DND-41 (cell line): ENCODE results near the gene CELSR1.

Experiments
- ATAC-seq: fragments of 200-7000 bp; cut with Tn5 transposase; 3 replicates; pipeline ENCODE4 v1.9.1; 2021; ENCODE audit warnings: low read depth; ENCODE audit not compliant: insufficient read depth
- DNase-seq: peaks from one replicate; pipeline ENCODE4 v3.0.0-alpha.2; 2020
- H2AFZ ChIP-seq: 2 replicates; pipeline ENCODE4 v1.6.0; 2012; ENCODE audit warnings: low read depth, low read length
- H3K27ac ChIP-seq: 2 replicates; pipeline ENCODE4 v1.5.1; 2012; ENCODE audit warnings: low read length, inconsistent platforms
- H3K27me3 ChIP-seq: fragments of 200-600 bp; sonication (generic); 2 replicates; pipeline ENCODE4 v1.6.0; 2012; ENCODE audit warnings: low read length, mild to moderate bottlenecking, inconsistent platforms; ENCODE audit not compliant: insufficient read depth, poor library complexity
- H3K36me3 ChIP-seq: 2 replicates; pipeline ENCODE4 v1.5.1; 2012; ENCODE audit warnings: low read length, inconsistent platforms; ENCODE audit not compliant: insufficient read depth
- H3K4me1 ChIP-seq: 2 replicates; pipeline ENCODE4 v1.5.1; 2012; ENCODE audit warnings: mild to moderate bottlenecking, low read length; ENCODE audit not compliant: insufficient read depth
- H3K4me2 ChIP-seq: 2 replicates; pipeline ENCODE4 v1.6.0; 2012; ENCODE audit warnings: mild to moderate bottlenecking, moderate library complexity, low read length, inconsistent platforms; ENCODE audit not compliant: insufficient read depth
- H3K4me3 ChIP-seq, 2 experiments: fragments of 200-600 bp in 1 of 2; shearing (Covaris generic) in 1 of 2; 2 replicates each; pipeline ENCODE4 v1.5.1; 2012 to 2016; ENCODE audit warnings: inconsistent platforms in 2 of 2, low read length in 2 of 2, mild to moderate bottlenecking in 2 of 2, low read depth in 1 of 2, moderate library complexity in 1 of 2
- H3K79me2 ChIP-seq: 2 replicates; pipeline ENCODE4 v1.6.0; 2012; ENCODE audit warnings: low read length, inconsistent platforms; ENCODE audit not compliant: insufficient read depth
- H3K9ac ChIP-seq: 2 replicates; pipeline ENCODE4 v1.6.0; 2012; ENCODE audit warnings: low read depth, mild to moderate bottlenecking, inconsistent platforms, low read length, moderate library complexity
- H3K9me3 ChIP-seq: 2 replicates; pipeline ENCODE4 v1.5.1; 2012; ENCODE audit warnings: low read length, moderate library complexity, mild to moderate bottlenecking, inconsistent platforms; ENCODE audit not compliant: insufficient read depth, severe bottlenecking
- H4K20me1 ChIP-seq: 2 replicates; pipeline ENCODE4 v1.6.0; 2012; ENCODE audit warnings: low read length; ENCODE audit not compliant: insufficient read depth
- EZH2 ChIP-seq: IDR thresholded peaks from 3 replicates; pipeline ENCODE4 v1.6.1; 2012; ENCODE audit warnings: borderline replicate concordance, low read depth, mild to moderate bottlenecking, moderate library complexity, low read length, inconsistent platforms; ENCODE audit not compliant: severe bottlenecking
- TF ChIP-seq, protein P1 (sequence below): IDR thresholded peaks from 2 replicates; pipeline ENCODE4 v1.5.1; 2012; ENCODE audit warnings: borderline replicate concordance, low read length, moderate library complexity, mild to moderate bottlenecking; ENCODE audit not compliant: poor library complexity, severe bottlenecking; ENCODE audit errors: extremely low read depth

Gene CELSR1

DNA sequence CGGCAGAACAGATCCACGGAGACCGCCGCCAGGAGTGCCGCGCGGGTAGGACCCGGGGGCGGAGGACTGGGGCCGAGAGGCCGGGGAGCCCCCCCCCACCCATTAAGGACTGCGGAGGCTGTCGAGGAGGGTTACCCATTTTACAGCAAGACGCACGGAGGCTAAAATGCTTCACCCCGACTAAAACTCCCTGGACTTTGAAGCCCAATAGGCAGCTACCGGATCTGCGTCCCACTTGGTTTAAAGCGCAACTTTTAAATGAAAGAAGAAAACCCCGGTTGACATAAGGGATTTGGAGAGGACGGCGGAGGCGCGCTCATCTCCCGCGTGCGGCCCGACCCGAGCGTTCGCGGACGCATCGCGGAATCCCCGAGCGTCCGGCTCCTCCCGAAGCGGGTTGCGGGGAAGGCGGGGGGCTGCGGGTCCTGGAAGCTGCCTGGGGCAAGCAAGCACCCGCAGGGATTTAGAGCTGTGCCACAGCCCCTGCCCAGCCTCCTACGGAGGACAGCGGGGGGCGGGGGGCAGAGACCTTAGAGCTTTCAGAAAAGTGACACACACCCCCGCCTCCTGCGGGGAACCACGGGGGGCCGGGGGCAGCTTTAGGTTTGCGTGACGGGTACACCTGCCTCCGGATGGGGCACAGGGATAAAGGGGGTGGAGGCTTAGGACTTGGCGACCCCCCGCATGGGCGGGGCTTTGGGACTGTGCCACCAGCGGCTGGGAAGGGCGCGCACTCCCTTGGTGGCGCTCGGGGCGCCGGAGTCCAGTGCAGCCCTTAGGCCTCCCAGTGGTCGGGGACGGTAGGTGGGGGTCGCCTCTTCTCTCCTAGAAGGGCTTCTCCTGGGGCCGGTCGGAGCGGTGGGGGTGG is 760 bp upstream of the CELSR1 start:
- Histone ChIP-seq H3K27me3 (no peaks in the 10 kb centered on the region), H3K4me1 (no peaks in the 10 kb centered on the region), H3K4me3 (no peak overlapping the region), H3K4me2 (no peak overlapping the region), H2AFZ (no peak overlapping the region), H3K9me3 (no peaks in the 10 kb centered on the region), H4K20me1 (no peaks in the 10 kb centered on the region), H3K79me2 (no peaks in the 10 kb centered on the region), H3K36me3 (no peaks in the 10 kb centered on the region), H3K27ac (no peak overlapping the region), H3K9ac (no peak overlapping the region)
- DNase-seq (no peak), ATAC-seq (no peak)
- TF ChIP-seq EZH2: no peak
- TF ChIP-seq, protein P1, sequence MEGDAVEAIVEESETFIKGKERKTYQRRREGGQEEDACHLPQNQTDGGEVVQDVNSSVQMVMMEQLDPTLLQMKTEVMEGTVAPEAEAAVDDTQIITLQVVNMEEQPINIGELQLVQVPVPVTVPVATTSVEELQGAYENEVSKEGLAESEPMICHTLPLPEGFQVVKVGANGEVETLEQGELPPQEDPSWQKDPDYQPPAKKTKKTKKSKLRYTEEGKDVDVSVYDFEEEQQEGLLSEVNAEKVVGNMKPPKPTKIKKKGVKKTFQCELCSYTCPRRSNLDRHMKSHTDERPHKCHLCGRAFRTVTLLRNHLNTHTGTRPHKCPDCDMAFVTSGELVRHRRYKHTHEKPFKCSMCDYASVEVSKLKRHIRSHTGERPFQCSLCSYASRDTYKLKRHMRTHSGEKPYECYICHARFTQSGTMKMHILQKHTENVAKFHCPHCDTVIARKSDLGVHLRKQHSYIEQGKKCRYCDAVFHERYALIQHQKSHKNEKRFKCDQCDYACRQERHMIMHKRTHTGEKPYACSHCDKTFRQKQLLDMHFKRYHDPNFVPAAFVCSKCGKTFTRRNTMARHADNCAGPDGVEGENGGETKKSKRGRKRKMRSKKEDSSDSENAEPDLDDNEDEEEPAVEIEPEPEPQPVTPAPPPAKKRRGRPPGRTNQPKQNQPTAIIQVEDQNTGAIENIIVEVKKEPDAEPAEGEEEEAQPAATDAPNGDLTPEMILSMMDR: no peak

DNA sequence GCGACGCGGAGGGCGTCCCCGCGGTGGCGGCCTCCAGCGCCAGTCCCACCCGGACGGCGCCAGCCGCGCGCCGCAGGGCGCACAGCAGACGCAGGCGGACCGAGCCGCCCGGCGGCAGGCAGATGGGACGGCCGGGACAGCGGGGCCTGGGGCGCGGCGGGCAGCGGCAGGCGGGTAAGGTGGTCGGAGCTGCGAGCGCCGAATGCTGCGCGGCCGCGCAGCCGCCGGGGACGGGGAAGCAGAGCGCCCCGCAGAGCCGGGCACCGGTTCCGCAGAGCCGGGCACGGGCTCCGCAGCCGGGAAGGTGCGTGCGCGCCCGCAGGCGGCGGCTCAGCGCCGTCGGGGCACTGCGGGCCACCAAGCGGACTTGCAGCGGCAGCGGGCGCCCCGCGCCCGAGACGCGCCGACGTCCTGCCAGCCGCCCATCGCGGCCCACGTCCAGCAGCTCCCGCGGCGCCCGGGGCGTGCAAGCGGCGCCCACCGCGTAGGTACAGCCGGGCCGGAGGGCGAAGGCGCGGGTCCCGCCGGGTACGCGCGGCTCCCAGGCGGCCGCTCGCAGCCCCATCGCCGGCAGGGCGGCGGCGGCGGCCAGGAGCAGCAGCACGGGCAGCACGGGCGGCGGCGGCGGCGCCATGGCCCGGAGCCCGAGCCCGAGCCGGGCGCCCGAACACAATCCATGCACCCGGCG is 739 bp downstream of the CELSR1 start:
- H3K4me2 ChIP-seq: no peak overlapping the region
- H3K4me3 ChIP-seq: no peak overlapping the region
- no peak for DNase-seq
- no peaks in the 10 kb centered on the region for H3K9me3 ChIP-seq
- no peak overlapping the region for H3K27ac ChIP-seq
- H4K20me1 ChIP-seq: no peaks in the 10 kb centered on the region
- H3K27me3 ChIP-seq: no peaks in the 10 kb centered on the region
- TF ChIP-seq EZH2: no peak
- TF ChIP-seq, protein P1: no peak
- no peaks in the 10 kb centered on the region for H3K4me1 ChIP-seq
- no peak overlapping the region for H2AFZ ChIP-seq
- H3K36me3 ChIP-seq: no peaks in the 10 kb centered on the region
- ATAC-seq: no peak
- H3K9ac ChIP-seq: no peak overlapping the region
- no peaks in the 10 kb centered on the region for H3K79me2 ChIP-seq

DNA sequence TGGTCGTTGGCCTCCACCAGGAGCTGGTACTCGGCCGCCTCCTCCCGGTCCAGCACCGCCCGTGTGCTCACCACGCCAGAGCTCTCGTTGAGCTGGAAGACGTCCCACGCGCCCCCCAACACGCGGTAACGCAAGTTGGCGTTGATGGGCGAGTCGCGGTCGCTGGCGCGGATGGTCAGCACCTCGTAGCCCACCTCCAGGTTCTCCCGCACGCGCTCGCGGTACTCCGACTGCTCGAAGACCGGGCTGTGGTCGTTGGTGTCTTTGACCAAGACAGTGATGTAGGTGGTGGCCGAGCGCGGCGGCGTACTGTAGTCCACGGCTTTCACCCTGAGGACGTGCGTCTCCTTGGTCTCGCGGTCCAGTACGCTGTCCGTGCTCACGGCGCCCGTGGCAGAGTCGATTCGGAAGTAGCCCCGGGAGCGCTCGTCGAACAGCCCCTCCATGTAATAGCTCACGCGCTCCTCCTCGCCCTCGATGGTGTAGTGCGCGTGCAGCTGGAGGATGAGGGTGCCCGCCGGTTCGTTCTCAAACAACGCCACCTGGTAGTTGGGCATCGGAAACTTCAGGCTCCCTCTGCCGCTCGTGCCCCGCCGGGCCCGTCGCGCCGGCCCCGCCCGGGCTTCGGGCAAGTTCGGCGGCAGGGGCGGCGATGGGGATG is 1.4 kb downstream of the CELSR1 start:
- Histone ChIP-seq H3K4me2 (no peak overlapping the region), H3K4me3 (no peak overlapping the region), H3K4me1 (no peaks in the 10 kb centered on the region), H3K9me3 (no peaks in the 10 kb centered on the region), H4K20me1 (no peaks in the 10 kb centered on the region), H3K36me3 (no peaks in the 10 kb centered on the region), H3K27me3 (no peaks in the 10 kb centered on the region), H2AFZ (no peak overlapping the region), H3K27ac (no peak overlapping the region), H3K9ac (no peak overlapping the region), H3K79me2 (no peaks in the 10 kb centered on the region)
- no peak for TF ChIP-seq EZH2
- TF ChIP-seq, protein P1: no peak
- ATAC-seq (no peak), DNase-seq (no peak)
